Kidney (tissue), 14 donors: Measurements from ENCODE around the gene C11orf21. TPM values are rescaled to one million over a fixed set of nuclear protein-coding genes. Genes with fewer than 3 reads are reported as not detected.

Experiments
- DNase-seq, 5 donors: peaks; one replicate each; pipeline ENCODE4 v3.0.0-alpha.2; 2013 to 2020
- FAIRE-seq: peaks from 2 replicates; lab custom pipeline; 2012; peaks lifted over from hg19 to GRCh38; lab: Jason Lieb, UNC
- H3K27ac ChIP-seq, 2 donors: one replicate each; pipeline ENCODE4 v1.7.0; 2013; ENCODE audit warnings: low read depth in 2 of 2, low read length in 2 of 2, inconsistent platforms in 1 of 2
- H3K27me3 ChIP-seq: one replicate; pipeline ENCODE4 v1.7.1; 2013; ENCODE audit warnings: low read length, inconsistent platforms; ENCODE audit not compliant: control insufficient read depth, insufficient read depth
- H3K36me3 ChIP-seq, 3 donors: one replicate each; pipeline versions ENCODE4 v1.7.0 to v1.7.1; 2013; ENCODE audit warnings: low read length in 3 of 3, control low read depth in 1 of 3, inconsistent platforms in 1 of 3; ENCODE audit not compliant: insufficient read depth in 3 of 3, control insufficient read depth in 2 of 3
- H3K4me1 ChIP-seq, 3 donors: one replicate each; pipeline versions ENCODE4 v1.7.0 to v1.7.1; 2013; ENCODE audit warnings: low read length in 3 of 3, inconsistent platforms in 1 of 3, low read depth in 1 of 3; ENCODE audit not compliant: control insufficient read depth in 2 of 3, insufficient read depth in 2 of 3
- H3K4me3 ChIP-seq, 3 donors: one replicate each; pipeline versions ENCODE4 v1.7.0 to v1.8.1; 2013; ENCODE audit warnings: low read length in 3 of 3, control low read depth in 1 of 3, inconsistent platforms in 1 of 3
- H3K9ac ChIP-seq, 3 donors: one replicate each; pipeline versions ENCODE4 v1.7.0 to v1.7.1; 2013; ENCODE audit warnings: low read length in 3 of 3, control low read depth in 1 of 3, inconsistent platforms in 1 of 3
- H3K9me3 ChIP-seq, 3 donors: one replicate each; pipeline versions ENCODE4 v1.7.0 to v1.7.1; 2013; ENCODE audit warnings: low read length in 3 of 3, control low read depth in 1 of 3, inconsistent platforms in 1 of 3; ENCODE audit not compliant: control insufficient read depth in 2 of 3, insufficient read depth in 1 of 3
- intact Hi-C: fragments of 100-400 bp; cut with DNase I; formaldehyde crosslinking; loops from one replicate; pipeline ENCODE4 v1.11.1; 2022
- polyA plus RNA-seq: library from polyadenylated mRNA; stranded (reverse); fragments of 350-450 nt; fragmentation: Illumina TruSeq; extraction: RNeasy Lipid Tissue Mini Kit (QIAGEN cat#74804); gene quantifications from one replicate; pipeline ENCODE4 v1.2.3, GENCODE V29; 2014; ENCODE audit warnings: low read depth, low replicate concordance; ENCODE audit not compliant: insufficient read depth
- total RNA-seq: library from RNA; stranded (reverse); fragmentation: NEBNext Ultra II Directional; extraction: Animal tissue kit (Norgen Biotek cat#: 25700); gene quantifications from one replicate; pipeline ENCODE4 v1.2.1, GENCODE V29; 2021
- TF ChIP-seq, protein P1 (sequence below): IDR thresholded peaks from 3 replicates; pipeline ENCODE4 v1.5.1; 2012; ENCODE audit warnings: mild to moderate bottlenecking, moderate library complexity, borderline replicate concordance; ENCODE audit not compliant: insufficient read depth; ENCODE audit errors: extremely low read depth
- donor health status: control.
- donor health status: control.
- donor health status: control.
- donor health status: control.
- donor health status: control.
- donor health status: DM: yes; HTN: yes; CAD: no.
- donor health status: Normal renal cell carcinoma (clear cell type).

Gene C11orf21
- total and polyA plus RNA-seq, 2 donors from 2014 or later = 0.17 to 4.9 TPM

GRCh38 chr11:2272228-2272945 lies 29.3 kb downstream of the C11orf21 start:
- H3K27ac ChIP-seq = no peak overlapping the region
- no peaks in the 10 kb centered on the region for H3K9me3 ChIP-seq
- FAIRE-seq (no peak), DNase-seq (peak in 1 of 5 donors; percentile 10)
- no peak overlapping the region for H3K9ac ChIP-seq
- peaks cover 0 to 10% (median 0%) of the 10 kb centered on the region in 3 donors for H3K4me1 ChIP-seq
- intact Hi-C loops = no loop called here
- no peak overlapping the region for H3K4me3 ChIP-seq
- H3K36me3 ChIP-seq = no peaks in the 10 kb centered on the region
- TF ChIP-seq, protein P1, sequence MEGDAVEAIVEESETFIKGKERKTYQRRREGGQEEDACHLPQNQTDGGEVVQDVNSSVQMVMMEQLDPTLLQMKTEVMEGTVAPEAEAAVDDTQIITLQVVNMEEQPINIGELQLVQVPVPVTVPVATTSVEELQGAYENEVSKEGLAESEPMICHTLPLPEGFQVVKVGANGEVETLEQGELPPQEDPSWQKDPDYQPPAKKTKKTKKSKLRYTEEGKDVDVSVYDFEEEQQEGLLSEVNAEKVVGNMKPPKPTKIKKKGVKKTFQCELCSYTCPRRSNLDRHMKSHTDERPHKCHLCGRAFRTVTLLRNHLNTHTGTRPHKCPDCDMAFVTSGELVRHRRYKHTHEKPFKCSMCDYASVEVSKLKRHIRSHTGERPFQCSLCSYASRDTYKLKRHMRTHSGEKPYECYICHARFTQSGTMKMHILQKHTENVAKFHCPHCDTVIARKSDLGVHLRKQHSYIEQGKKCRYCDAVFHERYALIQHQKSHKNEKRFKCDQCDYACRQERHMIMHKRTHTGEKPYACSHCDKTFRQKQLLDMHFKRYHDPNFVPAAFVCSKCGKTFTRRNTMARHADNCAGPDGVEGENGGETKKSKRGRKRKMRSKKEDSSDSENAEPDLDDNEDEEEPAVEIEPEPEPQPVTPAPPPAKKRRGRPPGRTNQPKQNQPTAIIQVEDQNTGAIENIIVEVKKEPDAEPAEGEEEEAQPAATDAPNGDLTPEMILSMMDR = no peak
- peaks cover 3% of the 10 kb centered on the region for H3K27me3 ChIP-seq

- Histone ChIP-seq H3K9me3 (no peaks in the 10 kb centered on the region), H3K36me3 (no peaks in the 10 kb centered on the region), H3K4me1 (peaks cover 0 to 7% (median 0%) of the 10 kb centered on the region in 3 donors), H3K4me3 (no peak overlapping the region), H3K27ac (no peak overlapping the region), H3K9ac (no peak overlapping the region), H3K27me3 (peaks cover 3% of the 10 kb centered on the region)
- DNase-seq (peak in 3 of 5 donors; percentile 15 to 73 (median 16)), FAIRE-seq (no peak)
- TF ChIP-seq, protein P1 = no peak
- intact Hi-C loops = no loop called here
These were observed 30.1 kb downstream of the C11orf21 start for GRCh38 chr11:2271327-2272227.

DNA sequence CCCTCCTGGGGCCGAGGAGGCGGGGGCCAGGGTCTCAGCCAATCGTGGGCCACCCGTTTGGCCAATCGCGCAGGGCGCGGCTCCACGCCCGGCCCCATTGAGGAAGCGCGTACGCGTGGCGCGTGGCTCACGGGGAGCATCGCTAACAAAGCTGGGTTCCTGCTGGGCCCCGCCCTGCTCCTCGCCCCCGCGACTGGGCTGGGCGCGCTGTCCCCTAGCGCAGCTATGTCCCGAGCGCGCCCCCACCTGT lies 30.7 kb downstream of the C11orf21 start:
- intact Hi-C loops = no loop called here
- no peak for FAIRE-seq
- peak in 3 of 5 donors; percentile 19 to 90 (median 36) for DNase-seq
- Histone ChIP-seq H3K36me3 (no peaks in the 10 kb centered on the region), H3K9ac (no peak overlapping the region), H3K9me3 (no peaks in the 10 kb centered on the region), H3K4me1 (peaks cover 0 to 7% (median 0%) of the 10 kb centered on the region in 3 donors), H3K4me3 (no peak overlapping the region), H3K27me3 (peaks cover 3% of the 10 kb centered on the region), H3K27ac (no peak overlapping the region)
- TF ChIP-seq, protein P1 = no peak
